SK-N-SH (cell line): ENCODE results near the gene UBTD1. TPM values are rescaled to one million over a fixed set of nuclear protein-coding genes. Genes with fewer than 3 reads are reported as not detected.

Experiments used
- CTCF ChIA-PET: fragments of 300-600, 350-600 bp; formaldehyde crosslinking; extraction: SDS; loops from one replicate; lab custom pipeline; 2021; lab: Yijun Ruan, JAX
- POLR2A ChIA-PET: fragments of 350-600 bp; sonication (Branson Sonifier 250); formaldehyde crosslinking; extraction: SDS; loops from one replicate; lab custom pipeline; 2020; ENCODE audit warnings: antibody characterized with exemption, inconsistent platforms; lab: Yijun Ruan, JAX
- DNase-seq: peaks from one replicate; pipeline ENCODE4 v3.0.0; 2012
- H2AFZ ChIP-seq: fragments of 200-600 bp; sonication (generic); 2 replicates; pipeline ENCODE4 v1.8.1; 2016; ENCODE audit warnings: antibody characterized with exemption, mild to moderate bottlenecking, low read depth
- H3F3A ChIP-seq: fragments of 200-600 bp; sonication (generic); replicated peaks from 2 replicates; pipeline ENCODE3; 2016; ENCODE audit warnings: antibody characterized with exemption, mild to moderate bottlenecking; ENCODE audit not compliant: insufficient read depth
- H3K27ac ChIP-seq, 2 experiments: fragments of 200-500 bp in 1 of 2; fragments of 200-600 bp in 1 of 2; sonication (Bioruptor generic) in 1 of 2; sonication (generic), shearing (Covaris generic) in 1 of 2; 2 replicates each; pipeline versions ENCODE4 v1.5.1 to v1.6.1; 2014 to 2016; ENCODE audit warnings: low read depth in 2 of 2, inconsistent platforms in 1 of 2, low read length in 1 of 2, mild to moderate bottlenecking in 1 of 2, mixed read lengths in 1 of 2
- H3K27me3 ChIP-seq: fragments of 200-600 bp; sonication (generic), shearing (Covaris generic); 2 replicates; pipeline ENCODE4 v1.6.1; 2016; ENCODE audit warnings: mixed run types; ENCODE audit not compliant: insufficient read depth
- H3K36me3 ChIP-seq, 2 experiments: fragments of 200-500 bp in 1 of 2; fragments of 200-600 bp in 1 of 2; sonication (Bioruptor generic) in 1 of 2; sonication (generic) in 1 of 2; replicated peaks in 1 of 2; 2 replicates each; pipeline versions ENCODE3 to v1.5.1; 2014 to 2016; ENCODE audit warnings: low read length in 1 of 2, mild to moderate bottlenecking in 1 of 2; ENCODE audit not compliant: insufficient read depth in 2 of 2, control insufficient read depth in 1 of 2
- H3K4me1 ChIP-seq, 2 experiments: fragments of 200-500 bp in 1 of 2; fragments of 200-600 bp in 1 of 2; sonication (Bioruptor generic) in 1 of 2; sonication (generic), shearing (Covaris generic) in 1 of 2; 2 replicates each; pipeline versions ENCODE4 v1.5.1 to v1.6.1; 2014 to 2016; ENCODE audit warnings: low read depth in 1 of 2, low read length in 1 of 2, mixed run types in 1 of 2; ENCODE audit not compliant: insufficient read depth in 2 of 2, control insufficient read depth in 1 of 2
- H3K4me2 ChIP-seq: fragments of 200-600 bp; sonication (generic), shearing (Covaris generic); 2 replicates; pipeline ENCODE4 v1.6.1; 2017; ENCODE audit warnings: mixed run types
- H3K4me3 ChIP-seq, 2 experiments: fragments of 200-500 bp in 1 of 2; fragments of 200-600 bp in 1 of 2; sonication (Bioruptor generic) in 1 of 2; sonication (generic), shearing (Covaris generic) in 1 of 2; 2 replicates each; pipeline versions ENCODE4 v1.5.1 to v1.8.1; 2014 to 2016; ENCODE audit warnings: low read depth in 2 of 2, inconsistent platforms in 1 of 2, low read length in 1 of 2, mild to moderate bottlenecking in 1 of 2, mixed read lengths in 1 of 2, moderate library complexity in 1 of 2
- H3K79me2 ChIP-seq: fragments of 200-600 bp; sonication (generic); 2 replicates; pipeline ENCODE4 v1.8.1; 2017; ENCODE audit warnings: mild to moderate bottlenecking; ENCODE audit not compliant: insufficient read depth
- H3K9ac ChIP-seq: fragments of 200-600 bp; sonication (generic); 2 replicates; pipeline ENCODE4 v1.6.1; 2017; ENCODE audit warnings: mixed run types
- H3K9me2 ChIP-seq: fragments of 200-600 bp; sonication (generic); 2 replicates; pipeline ENCODE4 v1.6.1; 2017; ENCODE audit warnings: mixed run types
- H3K9me3 ChIP-seq: fragments of 200-600 bp; sonication (generic); 2 replicates; pipeline ENCODE4 v1.6.1; 2017; ENCODE audit warnings: mixed run types, mild to moderate bottlenecking, moderate library complexity
- H4K20me1 ChIP-seq: fragments of 200-600 bp; sonication (generic); 2 replicates; pipeline ENCODE4 v1.6.1; 2017; ENCODE audit warnings: mild to moderate bottlenecking, mixed run types; ENCODE audit not compliant: insufficient read depth
- CHD2 ChIP-seq: fragments of 150-350 bp; IDR thresholded peaks from 2 replicates; pipeline ENCODE4 v1.6.1; 2018; ENCODE audit warnings: low read length; ENCODE audit not compliant: partially characterized antibody
- CTCF ChIP-seq: fragments of 200-600 bp; sonication (generic); IDR thresholded peaks from 2 replicates; pipeline ENCODE4 v1.6.1; 2017; ENCODE audit warnings: antibody characterized with exemption, mild to moderate bottlenecking, moderate library complexity
- ELF1 ChIP-seq: IDR thresholded peaks from 2 replicates; pipeline ENCODE4 v1.4.0; 2012
- FOXJ3 ChIP-seq: sonication (generic); formaldehyde crosslinking; IDR thresholded peaks from 2 replicates; pipeline ENCODE4 v1.5.1; 2020; ENCODE audit warnings: mild to moderate bottlenecking, missing genetic modification reagents
- FOXM1 ChIP-seq: IDR thresholded peaks from 2 replicates; pipeline ENCODE4 v1.4.0; 2012; ENCODE audit warnings: low read depth, mild to moderate bottlenecking
- GABPA ChIP-seq: IDR thresholded peaks from 2 replicates; pipeline ENCODE4 v1.4.0; 2012; ENCODE audit warnings: low read depth, mild to moderate bottlenecking
- JUND ChIP-seq: IDR thresholded peaks from 2 replicates; pipeline ENCODE4 v1.4.0; 2012
- NFIC ChIP-seq: IDR thresholded peaks from 2 replicates; pipeline ENCODE4 v1.4.0; 2012; ENCODE audit warnings: borderline replicate concordance
- NRF1 ChIP-seq: IDR thresholded peaks from 2 replicates; pipeline ENCODE4 v1.6.1; 2012; ENCODE audit warnings: low read depth, mild to moderate bottlenecking, low read length
- REST ChIP-seq: IDR thresholded peaks from 2 replicates; pipeline ENCODE4 v1.6.1; 2012; ENCODE audit warnings: mild to moderate bottlenecking, low read depth, low read length, moderate library complexity
- RXRA ChIP-seq: IDR thresholded peaks from 2 replicates; pipeline ENCODE4 v1.4.0; 2012; ENCODE audit warnings: low read depth, mild to moderate bottlenecking, borderline replicate concordance
- SIN3A ChIP-seq: IDR thresholded peaks from 2 replicates; pipeline ENCODE4 v1.6.1; 2012; ENCODE audit warnings: low read depth, mild to moderate bottlenecking, low read length, moderate library complexity, borderline replicate concordance
- TEAD4 ChIP-seq: IDR thresholded peaks from 2 replicates; pipeline ENCODE4 v1.4.0; 2012; ENCODE audit warnings: mild to moderate bottlenecking, borderline replicate concordance; ENCODE audit not compliant: insufficient read depth
- USF1 ChIP-seq: IDR thresholded peaks from 2 replicates; pipeline ENCODE4 v1.4.0; 2012; ENCODE audit warnings: low read depth, borderline replicate concordance
- ZBTB33 ChIP-seq: IDR thresholded peaks from 2 replicates; pipeline ENCODE4 v1.4.0; 2012; ENCODE audit warnings: low read depth, borderline replicate concordance
- WGBS: methylation state at CpG from one replicate; pipeline ENCODE4 v1.1.6; 2017; ENCODE audit warnings: low lambda C conversion rate; 5-methylcytosine and 5-hydroxymethylcytosine counted together
- polyA plus RNA-seq, 3 experiments: library from polyadenylated mRNA; depleted of rRNA; stranded (reverse); fragments of >200 nt; gene quantifications; 2 replicates each; pipeline ENCODE4 v1.2.3, GENCODE V29; 2012

Gene UBTD1
- polyA plus RNA-seq, 1 of the 3 experiments (the other 2 are of a cell fraction), result 38.8 TPM

- no peaks in the 10 kb centered on the region for H3K9me3 ChIP-seq
- no peak overlapping the region for H3K27ac ChIP-seq
- WGBS, result 94% methylated on average over 6 of the region's 6 CpGs
- ChIA-PET CTCF (interaction anchor here (1.2 to 2.9 kb wide), 4 partner anchors 10 to 101 kb away, joined by 3 to 16 read pairs (median 7); no protein-coding TSS in a partner anchor), POLR2A (interaction anchor here (1.1 kb wide), 1 partner anchor 98 kb away, joined by 3 read pairs; no protein-coding TSS in a partner anchor)
- no peak overlapping the region for H3K4me2 ChIP-seq
- no peak for DNase-seq
- peaks cover 5% of the 10 kb centered on the region for H3F3A ChIP-seq
- H3K9ac ChIP-seq, result no peak overlapping the region
- TF ChIP-seq CHD2, result no peak
- TF ChIP-seq TEAD4, result no peak
- no peak for TF ChIP-seq CTCF
- TF ChIP-seq JUND, result no peak
- TF ChIP-seq RXRA, result no peak
- no peak for TF ChIP-seq ELF1
- no peak for TF ChIP-seq NRF1
- no peak for TF ChIP-seq ZBTB33
- no peak for TF ChIP-seq NFIC
- TF ChIP-seq USF1, result no peak
- TF ChIP-seq FOXM1, result no peak
- no peak for TF ChIP-seq FOXJ3 (CRISPR knock-in tag)
- TF ChIP-seq REST, result no peak
- no peak for TF ChIP-seq GABPA
- no peak for TF ChIP-seq SIN3A
- no peaks in the 10 kb centered on the region for H3K27me3 ChIP-seq
- H3K36me3 ChIP-seq, result peaks cover 35 to 60% of the 10 kb centered on the region in 2 experiments
- H4K20me1 ChIP-seq, result peaks cover 12% of the 10 kb centered on the region; the same call in 1 of the 2 replicates
- peaks cover 0 to 2% of the 10 kb centered on the region in 2 experiments; a peak in 1 of 4 replicates for H3K4me1 ChIP-seq
- H3K4me3 ChIP-seq, result no peak overlapping the region
- peaks cover 78% of the 10 kb centered on the region for H3K79me2 ChIP-seq
- H2AFZ ChIP-seq, result no peak overlapping the region
- no peaks in the 10 kb centered on the region for H3K9me2 ChIP-seq
Observed at GRCh38 chr10:97452352-97452751, 46.4 kb upstream of the UBTD1 start.
